ENCODE results near the gene HNRNPF.
"Not testable (repeated sequence)": the region's sequence is repeated elsewhere in the genome, so short reads cannot be mapped to it uniquely, and the experiment has no call there.

DNA sequence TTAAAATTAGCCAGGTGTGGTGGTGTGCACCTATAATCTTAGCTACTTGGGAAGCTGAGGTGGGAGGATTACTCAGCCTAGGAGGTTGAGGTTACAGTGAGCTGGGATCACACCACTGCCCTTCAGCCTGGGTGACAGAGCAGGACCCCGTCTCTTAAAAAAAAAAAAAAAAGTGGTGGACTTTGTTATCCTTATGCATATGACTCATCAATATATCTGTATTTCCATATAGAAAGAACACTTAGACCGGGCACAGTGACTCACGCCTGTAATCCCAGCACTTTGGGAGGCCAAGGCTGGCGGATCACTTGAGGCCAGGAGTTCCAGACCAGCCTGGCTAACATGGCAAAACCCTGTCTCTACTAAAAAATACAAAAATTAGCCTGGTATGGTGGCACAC, 13.0 kb upstream of the HNRNPF start:
- TF ChIP-seq CTCF, EZH2phosphoT487 (IDR thresholded peaks at IDR 0.05): not testable (repeated sequence)

Measured in neural progenitor cell (in vitro differentiated cells).